ENCODE measurements around the gene GOLGA6L10.

GRCh38 chr15:82315519-82316246, 33.6 kb downstream of the GOLGA6L10 start:
- no peak for TF ChIP-seq CTCF (IDR thresholded peaks at IDR 0.05; ENCODE audit: low read length)
- no peak for TF ChIP-seq EZH2phosphoT487 (IDR thresholded peaks at IDR 0.05; ENCODE audit: low read length)

Measured in MM.1S (cell line).